Esophagus squamous epithelium (tissue), 5 donors: ENCODE results near the gene FILIP1L. TPM values are rescaled to one million over a fixed set of nuclear protein-coding genes. Genes with fewer than 3 reads are reported as not detected.
A peak's percentile ranks its signal among the peaks of the same experiment; 100 is the strongest.
"Not testable (repeated sequence)": the region's sequence is repeated elsewhere in the genome, so short reads cannot be mapped to it uniquely, and the experiment has no call there.

Experiments used
- DNase-seq: peaks from one replicate; lab custom pipeline; 2025; lab: John Stamatoyannopoulos, UW
- H3K27ac ChIP-seq, 4 donors: fragments of 200-600 bp; sonication (generic); one replicate each; pipeline ENCODE4 v1.5.1; 2016 to 2019; ENCODE audit warnings: mild to moderate bottlenecking in 1 of 4
- H3K27me3 ChIP-seq, 4 donors: fragments of 200-600 bp; sonication (generic); 1 replicate in 3 of 4; 2 replicates in 1 of 4; pipeline versions ENCODE4 v1.5.1 to v1.6.0; 2017 to 2021; ENCODE audit warnings: antibody characterized with exemption in 1 of 4
- H3K36me3 ChIP-seq, 3 donors: fragments of 200-600 bp; sonication (generic); one replicate each; pipeline ENCODE4 v1.5.1; 2016 to 2019
- H3K4me1 ChIP-seq, 3 donors: fragments of 200-600 bp; sonication (generic); one replicate each; pipeline ENCODE4 v1.5.1; 2017 to 2019
- H3K4me3 ChIP-seq, 4 donors: fragments of 200-600 bp; sonication (generic); 1 replicate in 3 of 4; 2 replicates in 1 of 4; pipeline ENCODE4 v1.5.1; 2016 to 2019; ENCODE audit warnings: mild to moderate bottlenecking in 2 of 4, moderate library complexity in 1 of 4
- H3K9me3 ChIP-seq, 3 donors: fragments of 200-600 bp; sonication (generic); one replicate each; pipeline ENCODE4 v1.5.1; 2016 to 2019
- CTCF ChIP-seq, 6 experiments: fragments of 450-650 bp in 4 of 6; fragments of 200-600 bp in 2 of 6; sonication (generic) in 2 of 6; IDR thresholded peaks; one replicate each; pipeline ENCODE4 v1.5.1; 2016 to 2019; ENCODE audit warnings: antibody characterized with exemption in 6 of 6, mild to moderate bottlenecking in 4 of 6, moderate library complexity in 4 of 6
- POLR2A ChIP-seq, 4 donors: fragments of 450-650 bp; IDR thresholded peaks; one replicate each; pipeline ENCODE4 v1.6.1; 2017; ENCODE audit warnings: antibody characterized with exemption in 4 of 4, mild to moderate bottlenecking in 4 of 4, moderate library complexity in 3 of 4
- WGBS, 2 donors: methylation state at CpG; one replicate each; pipeline ENCODE4 v1.1.5; 2018; 5-methylcytosine and 5-hydroxymethylcytosine counted together
- intact Hi-C: fragments of 100-400 bp; cut with DNase I; formaldehyde crosslinking; loops from one replicate; pipeline ENCODE4 v1.15.0; 2022
- total RNA-seq, 4 donors: library from RNA; depleted of rRNA; stranded (reverse); fragments of >200 nt; gene quantifications; one replicate each; pipeline ENCODE4 v1.1.0, GENCODE V29; 2016
- donor health status: DM: yes; HTN: yes; CAD: no.

FILIP1L gene
- total RNA-seq, 4 donors from 2014 or later: 2.5 to 23.5 (median 10.7) TPM

DNA sequence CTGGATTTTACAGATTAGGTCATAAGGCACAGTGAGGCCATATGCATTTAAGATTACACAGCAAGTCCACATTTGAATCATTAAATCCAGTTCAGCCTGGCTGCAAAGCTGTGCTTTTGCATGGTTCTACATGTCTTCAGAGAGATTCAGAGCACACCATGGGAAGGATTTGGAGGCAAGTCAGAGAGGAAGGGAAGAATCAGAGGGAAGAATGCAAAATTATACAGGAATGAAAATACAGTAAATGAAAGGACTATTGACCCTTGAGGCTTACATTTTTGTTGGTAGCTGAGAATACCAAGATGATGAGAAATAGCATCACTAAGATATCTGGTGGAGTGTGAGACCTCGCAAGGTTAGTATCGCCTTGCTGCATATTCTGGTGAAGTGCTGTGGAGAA is 13.9 kb downstream of the FILIP1L start:
- 93 to 94% methylated on average over 2 of the region's 2 CpGs for WGBS, 2 donors
- intact Hi-C loops: no loop called here
- Histone ChIP-seq H3K4me1 (peaks cover 7 to 44% (median 12%) of the 10 kb centered on the region in 3 donors), H3K4me3 (no peak overlapping the region), H3K36me3 (no peaks in the 10 kb centered on the region), H3K27me3 (no peaks in the 10 kb centered on the region), H3K9me3 (no peaks in the 10 kb centered on the region), H3K27ac (no peak overlapping the region)
- no peak for DNase-seq
- no peak for TF ChIP-seq CTCF (IDR thresholded peaks at IDR 0.05)
- no peak for TF ChIP-seq POLR2A (IDR thresholded peaks at IDR 0.05)

DNA sequence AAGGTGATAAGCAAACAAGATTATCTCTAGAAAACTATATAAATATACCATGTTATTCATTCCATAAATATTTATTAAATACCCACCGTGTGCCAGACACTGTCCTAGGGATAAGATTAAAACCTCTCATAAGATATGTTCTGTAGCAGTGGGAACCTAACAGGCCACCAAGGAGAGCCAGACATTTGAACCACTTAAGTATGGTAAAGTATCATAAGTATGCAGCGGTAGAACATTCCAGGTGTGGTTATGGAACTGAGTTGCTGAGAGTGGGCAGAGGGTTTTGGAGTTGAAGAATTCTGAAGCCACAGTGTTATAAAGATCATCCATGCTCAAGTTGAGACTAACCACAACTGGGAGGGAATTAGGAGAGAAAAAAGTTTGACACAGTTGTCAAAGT is 14.7 kb downstream of the FILIP1L start:
- Histone ChIP-seq H3K27ac (no peak overlapping the region), H3K27me3 (no peaks in the 10 kb centered on the region), H3K9me3 (no peaks in the 10 kb centered on the region), H3K4me1 (peaks cover 7 to 36% (median 9%) of the 10 kb centered on the region in 3 donors), H3K4me3 (no peak overlapping the region), H3K36me3 (no peaks in the 10 kb centered on the region)
- TF ChIP-seq POLR2A (IDR thresholded peaks at IDR 0.05): no peak
- TF ChIP-seq CTCF (IDR thresholded peaks at IDR 0.05): no peak
- DNase-seq: no peak
- 80 to 95% methylated on average over 2 of the region's 2 CpGs for WGBS, 2 donors
- intact Hi-C loops: no loop called here

GRCh38 chr3:100098784-100099070 is 15.6 kb downstream of the FILIP1L start:
- no peak for TF ChIP-seq POLR2A (IDR thresholded peaks at IDR 0.05)
- no peak for TF ChIP-seq CTCF (IDR thresholded peaks at IDR 0.05)
- Histone ChIP-seq H3K4me1 (peaks cover 7 to 27% (median 9%) of the 10 kb centered on the region in 3 donors), H3K4me3 (no peak overlapping the region), H3K27ac (peak overlapping the region in 2 of 4 donors; percentile 25 to 38), H3K27me3 (no peaks in the 10 kb centered on the region), H3K36me3 (no peaks in the 10 kb centered on the region), H3K9me3 (no peaks in the 10 kb centered on the region)
- DNase-seq: no peak
- intact Hi-C loops: no loop called here

DNA sequence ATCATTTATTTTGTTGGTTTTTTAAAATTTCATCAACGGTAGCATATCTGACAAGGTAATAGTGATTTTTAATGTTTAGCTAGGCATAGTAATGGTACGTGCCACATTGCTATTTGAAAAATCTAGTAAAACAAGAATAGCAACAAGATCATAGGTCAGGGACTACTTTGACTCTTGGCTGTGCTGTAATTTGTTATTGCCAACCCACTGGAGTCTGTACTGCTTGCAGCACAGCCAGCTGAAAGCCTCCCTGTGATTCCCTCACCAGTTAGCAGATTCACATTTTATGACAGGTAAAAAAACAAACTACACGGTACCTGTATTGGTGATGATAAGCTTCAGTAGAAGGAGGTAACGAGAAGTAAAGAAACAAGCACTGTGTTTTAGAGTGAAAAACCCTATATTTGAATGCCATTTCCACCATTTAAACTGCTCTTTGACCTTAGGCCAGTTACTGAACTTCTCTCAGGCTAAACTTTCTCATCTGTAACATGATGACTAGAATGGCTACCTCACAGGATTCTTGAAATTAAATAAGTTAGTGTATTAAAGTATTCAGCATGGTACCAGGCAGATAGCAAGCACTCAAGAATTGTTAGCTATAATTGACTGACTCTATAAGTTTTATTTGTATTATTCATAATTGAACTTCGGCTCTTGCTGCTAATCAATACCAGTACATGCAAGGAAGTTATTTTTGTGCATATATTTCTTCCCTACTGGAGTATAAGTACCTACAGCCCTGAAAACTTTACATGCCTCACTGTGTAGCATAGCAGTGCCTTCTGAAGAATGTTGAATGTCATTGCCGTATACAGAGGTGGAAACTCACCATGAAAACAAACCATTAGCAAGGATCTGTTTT is 16.1 kb downstream of the FILIP1L start:
- intact Hi-C loops: no loop called here
- peak overlapping the region in 3 of 4 donors; percentile 22 to 38 (median 25) for H3K27ac ChIP-seq
- H3K4me3 ChIP-seq: no peak overlapping the region
- H3K27me3 ChIP-seq: no peaks in the 10 kb centered on the region
- TF ChIP-seq POLR2A (IDR thresholded peaks at IDR 0.05) (no peak), CTCF (IDR thresholded peaks at IDR 0.05) (no peak)
- DNase-seq: no peak
- no peaks in the 10 kb centered on the region for H3K36me3 ChIP-seq
- WGBS, 2 donors: 67 to 69% methylated on average over 6 of the region's 6 CpGs
- no peaks in the 10 kb centered on the region for H3K9me3 ChIP-seq
- H3K4me1 ChIP-seq: peaks cover 7 to 27% (median 9%) of the 10 kb centered on the region in 3 donors

DNA sequence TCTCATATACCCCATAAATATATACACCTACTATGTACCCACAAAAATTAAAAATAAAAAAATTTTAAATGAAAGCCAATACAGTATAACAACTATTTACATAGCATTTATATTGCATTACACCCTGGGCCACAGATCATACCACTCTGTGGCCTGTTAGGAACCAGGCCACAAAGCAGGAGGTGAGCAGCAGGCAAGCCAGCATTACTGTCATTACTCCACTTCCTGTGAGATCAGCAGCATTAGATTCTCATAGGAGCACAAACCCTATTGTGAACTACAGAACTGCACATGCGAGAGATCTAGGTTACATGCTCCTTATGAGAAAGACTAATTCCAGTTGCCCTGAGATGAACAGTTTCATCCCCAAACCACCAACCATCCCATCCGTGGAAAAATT is 17.4 kb downstream of the FILIP1L start:
- Histone ChIP-seq H3K36me3 (no peaks in the 10 kb centered on the region), H3K9me3 (no peaks in the 10 kb centered on the region), H3K27ac (no peak overlapping the region), H3K27me3 (no peaks in the 10 kb centered on the region), H3K4me3 (no peak overlapping the region), H3K4me1 (peaks cover 7 to 27% (median 9%) of the 10 kb centered on the region in 3 donors)
- intact Hi-C loops: no loop called here
- no peak for TF ChIP-seq CTCF (IDR thresholded peaks at IDR 0.05)
- TF ChIP-seq POLR2A (IDR thresholded peaks at IDR 0.05): no peak
- 87 to 90% methylated on average over 2 of the region's 2 CpGs for WGBS, 2 donors
- DNase-seq: no peak

DNA sequence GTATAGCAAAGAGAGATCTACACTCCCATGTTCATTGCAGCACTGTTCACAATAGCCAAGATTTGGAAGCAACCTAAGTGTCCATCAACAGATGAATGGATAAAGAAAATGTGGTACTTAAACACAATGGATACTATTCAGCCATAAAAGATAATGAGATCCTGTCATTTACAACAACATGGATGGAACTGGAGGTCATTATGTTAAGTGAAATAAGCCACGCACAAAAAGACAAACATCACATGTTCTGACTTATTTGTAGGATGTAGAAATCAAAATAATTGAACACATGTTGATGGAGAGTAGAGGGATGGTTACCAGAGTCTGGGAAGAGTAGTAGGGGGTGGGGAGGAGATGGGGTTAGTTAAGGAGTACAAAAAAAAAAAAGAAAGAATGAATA is 18.0 kb downstream of the FILIP1L start:
- H3K27me3 ChIP-seq, DNase-seq, H3K9me3 ChIP-seq, H3K4me3 ChIP-seq, H3K36me3 ChIP-seq, intact Hi-C loops, H3K27ac ChIP-seq: not testable (repeated sequence)
- peaks cover 7 to 27% (median 9%) of the 10 kb centered on the region in 3 donors for H3K4me1 ChIP-seq
- WGBS, 2 donors: 79 to 100% methylated on average over 1 of the region's 1 CpG
